Stimulated activated CD8-positive, alpha-beta memory T cell treated with anti-CD3 and anti-CD28 coated beads, Interleukin-15, amount 100 ng/mL, for 24 hours (primary cell): ENCODE measurements around the gene IL18R1.

ENCODE experiments used
- DNase-seq: peaks from one replicate; pipeline ENCODE4 v3.0.0-alpha.2; 2020; ENCODE audit warnings: low read depth

Gene IL18R1

DNA sequence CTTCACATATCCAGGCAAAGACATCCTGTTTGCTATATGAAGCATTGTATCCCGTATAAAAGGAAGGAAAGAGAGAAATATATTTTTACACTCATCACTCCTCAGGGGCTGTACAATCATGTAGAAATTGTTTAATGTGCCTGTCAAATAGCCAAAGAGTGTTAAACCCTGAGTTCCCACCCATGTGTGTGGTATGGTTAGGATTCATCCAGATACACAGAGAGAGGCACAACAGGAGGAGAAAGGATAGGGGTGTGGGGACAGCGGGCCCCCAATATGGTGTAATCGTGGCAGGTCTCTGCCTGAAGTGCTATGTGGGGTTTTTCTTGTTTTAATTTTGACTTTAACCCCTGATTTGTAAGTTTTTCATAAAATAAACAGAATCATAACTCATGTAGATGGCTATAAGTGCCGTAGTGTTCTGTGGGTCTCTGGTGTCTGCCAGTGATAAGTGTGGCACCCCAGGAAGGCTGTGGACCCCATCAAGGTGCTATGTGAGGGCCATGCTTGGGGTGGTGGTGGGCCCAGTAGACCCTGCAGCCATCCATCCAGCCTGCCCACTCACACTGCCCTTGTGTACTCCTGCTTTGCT lies 10.2 kb upstream of the IL18R1 start:
- DNase-seq, result no peak

DNA sequence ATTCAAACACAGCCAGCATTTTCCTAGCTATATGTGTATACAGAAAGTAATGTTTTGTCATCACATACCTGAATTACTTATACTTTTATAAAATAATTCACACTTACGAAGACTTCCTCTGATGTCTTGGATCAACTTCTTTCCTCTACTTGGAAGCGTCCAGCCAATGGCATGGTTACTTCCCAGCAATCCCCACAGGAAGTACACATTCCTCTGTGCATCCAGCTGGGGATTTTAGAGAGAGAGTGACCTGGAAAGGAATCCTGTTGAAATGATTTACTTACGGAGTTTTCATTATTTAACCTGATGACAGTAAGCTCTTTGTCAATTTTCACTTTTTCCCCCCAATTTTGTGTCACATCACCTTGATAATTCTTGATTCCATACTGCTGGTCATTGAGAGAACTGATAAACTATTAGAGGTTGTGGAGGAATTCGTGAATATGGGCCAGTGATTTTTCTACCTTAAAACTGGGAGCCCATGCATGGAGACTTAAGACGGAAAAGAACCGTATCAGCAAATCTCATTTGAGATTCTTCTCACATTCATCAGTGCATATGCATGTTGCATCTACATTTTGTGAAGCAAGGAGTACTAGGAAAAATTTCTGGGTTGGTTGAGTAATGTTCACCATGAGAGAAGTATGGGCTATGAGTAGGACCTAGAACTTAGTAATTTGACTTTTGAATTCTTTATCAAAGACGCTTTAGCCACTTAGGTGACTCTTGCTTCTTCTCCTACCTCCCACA lies 9.0 kb upstream of the IL18R1 start:
- DNase-seq, result no peak

DNA sequence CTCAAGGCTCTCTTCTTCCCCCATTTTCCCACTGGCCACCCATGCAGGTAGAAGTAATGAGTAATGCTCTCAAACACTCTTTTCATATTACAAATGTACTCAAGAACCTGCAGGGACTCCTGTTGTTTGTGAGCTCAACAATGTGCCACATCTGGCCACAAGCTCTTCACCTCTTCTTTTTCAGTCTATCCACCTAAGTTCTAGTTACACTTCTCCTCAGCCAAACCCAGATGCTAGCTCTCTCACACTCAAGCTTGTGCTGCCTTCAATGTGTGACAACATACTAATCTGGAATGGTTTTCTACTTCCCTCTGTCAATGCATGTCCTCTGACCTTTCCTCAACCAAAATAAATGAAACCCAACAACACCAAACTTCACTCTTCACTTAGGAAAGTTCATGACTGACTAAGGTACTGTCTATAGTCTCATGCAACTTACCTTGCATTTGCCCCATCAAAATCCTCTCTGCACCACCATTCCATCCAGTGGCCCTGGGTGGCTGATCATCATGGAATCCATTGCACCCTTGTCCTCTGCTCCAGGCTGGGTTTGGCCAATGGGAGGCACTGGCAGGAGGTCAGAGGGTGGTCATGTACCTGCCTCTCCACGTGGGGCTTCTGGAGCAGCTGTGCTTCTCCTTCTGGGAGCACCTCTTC lies 5.3 kb upstream of the IL18R1 start:
- no peak for DNase-seq

DNA sequence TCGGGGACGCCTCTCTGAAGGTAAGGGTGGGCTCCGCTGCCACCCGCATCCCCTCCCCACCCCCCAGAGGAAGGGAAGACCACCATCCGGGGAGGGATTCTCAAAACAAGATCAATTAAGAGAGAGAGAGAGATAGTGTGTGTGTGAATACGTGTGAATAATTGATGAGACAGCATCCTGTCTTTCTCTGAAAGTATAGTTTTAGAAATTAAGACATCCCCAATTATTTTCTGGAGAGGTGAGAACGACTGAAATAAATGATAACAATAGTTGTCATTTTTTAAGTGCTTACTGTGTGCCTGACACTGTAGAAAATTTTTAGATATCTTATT lies 751 bp downstream of the IL18R1 start:
- no peak for DNase-seq

DNA sequence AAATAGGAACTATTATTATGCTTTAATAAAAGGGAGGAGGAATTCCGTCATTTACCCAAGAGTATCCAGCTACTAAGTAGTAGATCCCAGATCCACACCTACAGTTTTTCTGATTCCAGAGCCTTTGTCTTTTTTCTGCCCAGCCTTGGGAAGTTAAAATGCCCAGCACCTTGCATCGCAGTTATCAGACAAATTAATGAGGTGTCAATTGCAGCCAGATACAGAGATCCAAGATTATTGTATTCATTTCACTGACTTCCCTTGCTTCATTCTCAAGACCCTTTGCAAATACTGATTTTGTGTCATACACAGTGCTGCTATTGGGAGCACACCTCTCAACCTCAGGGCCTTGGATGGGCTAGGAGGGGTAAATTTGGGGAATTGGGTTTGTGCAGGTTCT lies 1.1 kb downstream of the IL18R1 start:
- no peak for DNase-seq

DNA sequence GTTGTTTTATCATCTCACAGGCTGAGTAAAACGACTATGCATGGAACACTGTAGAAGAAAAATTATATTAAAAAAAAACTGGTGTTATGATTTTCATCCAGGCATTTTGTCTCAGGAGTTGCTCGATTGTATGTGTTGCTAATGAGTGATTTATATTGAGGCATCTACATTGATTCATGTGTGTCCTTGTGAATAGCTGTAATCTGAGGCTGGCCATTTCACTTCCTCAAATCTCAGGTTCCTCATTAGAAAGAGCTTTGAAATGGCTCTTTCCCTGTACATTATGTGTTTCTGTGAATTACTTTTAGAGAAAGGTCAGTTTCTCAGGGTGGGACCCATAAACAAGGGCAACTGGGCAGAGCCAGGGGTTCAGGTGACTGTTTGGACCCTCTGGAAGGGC lies 2.3 kb downstream of the IL18R1 start:
- DNase-seq, result no peak

DNA sequence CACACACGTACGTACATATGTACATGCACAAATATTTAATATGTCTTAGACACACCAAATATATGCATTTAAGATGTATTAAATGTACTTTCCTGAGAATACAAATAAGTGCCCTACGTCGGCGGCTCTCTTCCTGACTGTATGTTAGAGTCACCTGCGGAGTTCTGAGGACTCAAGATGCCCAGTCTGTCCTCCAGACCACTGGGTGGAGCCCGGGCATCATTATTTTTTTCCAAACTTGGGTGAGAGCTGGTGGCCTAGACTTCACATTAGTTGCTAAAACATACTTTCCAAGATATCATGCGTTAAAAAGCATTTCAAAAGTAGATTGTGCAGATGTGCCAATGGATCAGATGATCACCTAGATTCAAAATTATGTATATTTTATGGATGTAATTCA lies 2.9 kb downstream of the IL18R1 start:
- no peak for DNase-seq

DNA sequence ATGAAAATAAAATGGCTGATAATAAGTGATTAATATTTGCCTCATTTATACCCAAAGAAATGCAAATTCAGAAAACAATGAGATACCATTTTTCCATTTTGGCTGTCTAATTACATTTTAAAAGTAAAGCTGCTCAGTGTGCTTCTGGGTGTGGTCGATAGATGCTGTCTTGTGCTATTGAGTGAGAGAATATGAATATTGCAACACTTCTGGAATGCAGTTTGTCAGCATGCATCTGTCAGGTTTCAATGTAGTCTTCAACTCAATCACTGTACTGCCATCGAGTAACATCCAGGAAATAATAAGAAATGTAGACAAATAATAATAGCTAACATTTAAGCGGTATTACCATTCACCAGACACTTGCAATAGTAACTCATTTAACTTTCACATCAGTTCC lies 3.9 kb downstream of the IL18R1 start:
- no peak for DNase-seq

DNA sequence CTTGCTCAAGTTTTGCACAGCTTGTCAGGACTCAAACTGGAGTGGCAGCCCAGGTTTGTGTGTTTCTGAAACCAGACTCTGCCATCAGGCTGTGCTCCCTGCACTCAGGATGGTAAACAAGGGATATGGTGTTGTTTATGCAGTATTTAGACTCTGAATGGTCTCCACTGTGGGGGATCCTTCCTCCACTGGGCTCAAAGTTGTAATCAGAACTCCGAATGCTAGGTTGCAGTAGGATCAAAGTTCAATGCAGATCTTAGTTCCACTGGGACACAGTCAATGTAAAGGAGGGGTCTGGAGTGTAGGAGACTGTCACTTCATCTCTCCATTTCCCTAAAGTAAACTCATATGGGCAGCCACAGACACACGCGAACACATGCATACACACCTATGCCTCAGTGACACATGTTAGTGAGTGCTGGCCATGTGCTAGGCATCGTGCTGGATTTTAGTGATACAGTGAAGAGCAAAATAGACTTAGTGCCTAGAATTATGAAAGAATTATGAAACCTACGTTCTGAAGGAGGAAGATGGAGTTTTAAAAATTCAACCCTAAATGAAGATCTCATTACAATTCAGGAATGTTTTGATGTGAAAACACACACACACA lies 6.1 kb downstream of the IL18R1 start:
- no peak for DNase-seq

DNA sequence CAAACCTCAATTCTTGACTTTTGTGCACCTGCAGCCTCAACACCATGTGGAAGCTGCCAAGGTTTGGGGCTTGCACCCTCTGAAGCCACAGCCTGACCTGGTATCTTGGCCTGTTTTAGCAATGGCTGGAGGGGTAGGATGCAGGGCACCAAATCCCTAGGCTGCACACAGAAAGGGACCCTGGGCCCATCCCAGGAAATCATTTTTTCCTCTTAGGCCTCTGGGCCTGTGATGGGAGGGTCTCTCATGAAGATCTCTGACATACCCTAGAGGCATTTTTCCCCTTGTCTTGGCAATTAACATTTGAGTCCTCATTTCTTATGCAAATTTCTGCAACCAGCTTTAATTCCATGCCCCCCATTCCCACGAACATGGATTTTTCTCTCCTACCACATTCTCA lies 10.2 kb downstream of the IL18R1 start:
- no peak for DNase-seq

DNA sequence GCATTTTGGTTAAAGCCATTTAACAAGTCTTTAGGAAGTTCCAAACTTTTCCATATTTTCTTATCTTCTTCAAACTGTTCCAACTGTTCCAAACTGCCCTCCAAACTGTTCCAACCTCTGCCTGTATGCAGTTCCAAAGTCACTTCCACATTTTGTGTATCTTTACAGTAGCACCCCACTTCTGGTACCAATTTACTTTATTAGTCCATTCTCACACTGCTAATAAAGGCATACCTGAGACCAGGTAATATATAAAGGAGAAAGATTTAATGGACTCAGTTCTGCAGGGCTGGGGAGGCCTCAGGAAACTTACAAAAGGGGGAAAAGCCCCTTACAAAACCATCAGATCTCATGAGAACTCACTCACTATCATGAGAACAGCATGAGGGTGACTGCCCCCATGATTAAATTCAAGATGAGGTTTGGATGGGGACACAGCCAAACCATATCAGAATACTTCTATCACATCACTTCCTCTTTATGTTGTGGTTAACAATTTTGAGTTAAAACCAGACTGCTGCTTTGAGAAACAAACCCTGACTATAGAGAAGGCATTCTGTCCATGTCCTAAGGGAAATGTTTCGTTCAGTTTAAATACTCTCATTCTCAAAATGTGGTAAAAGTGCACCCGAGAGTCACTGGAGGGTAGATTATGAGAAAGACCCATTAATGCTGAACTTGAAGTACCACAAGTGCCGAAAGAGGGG lies 11.0 kb downstream of the IL18R1 start:
- DNase-seq, result no peak

DNA sequence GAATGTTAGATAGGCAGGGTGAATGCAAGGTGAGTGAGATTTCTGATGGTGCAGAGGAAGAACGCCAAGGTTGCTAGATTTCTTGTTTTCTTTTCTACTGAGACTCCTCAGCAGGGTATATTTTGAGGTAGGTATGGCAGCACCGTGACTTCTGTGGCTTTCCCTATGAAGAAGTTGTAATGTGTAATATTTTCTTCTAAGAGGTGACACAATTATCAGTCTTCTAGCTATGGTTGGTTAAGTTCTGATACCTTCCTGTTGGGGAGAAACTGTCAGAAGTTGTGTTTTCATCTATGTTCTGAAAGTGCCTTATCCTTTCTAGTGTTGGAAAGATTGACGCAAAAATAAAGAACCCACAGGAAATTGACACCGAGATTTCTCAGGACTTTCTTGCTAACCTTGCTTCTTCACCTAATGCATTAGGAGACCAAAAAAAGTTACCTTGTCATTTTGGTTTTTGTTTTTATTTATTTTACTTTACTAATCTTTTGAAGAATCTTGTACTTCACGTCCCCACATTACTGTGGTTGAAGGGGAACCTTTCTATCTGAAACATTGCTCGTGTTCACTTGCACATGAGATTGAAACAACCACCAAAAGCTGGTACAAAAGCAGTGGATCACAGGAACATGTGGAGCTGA lies 11.9 kb downstream of the IL18R1 start:
- no peak for DNase-seq

DNA sequence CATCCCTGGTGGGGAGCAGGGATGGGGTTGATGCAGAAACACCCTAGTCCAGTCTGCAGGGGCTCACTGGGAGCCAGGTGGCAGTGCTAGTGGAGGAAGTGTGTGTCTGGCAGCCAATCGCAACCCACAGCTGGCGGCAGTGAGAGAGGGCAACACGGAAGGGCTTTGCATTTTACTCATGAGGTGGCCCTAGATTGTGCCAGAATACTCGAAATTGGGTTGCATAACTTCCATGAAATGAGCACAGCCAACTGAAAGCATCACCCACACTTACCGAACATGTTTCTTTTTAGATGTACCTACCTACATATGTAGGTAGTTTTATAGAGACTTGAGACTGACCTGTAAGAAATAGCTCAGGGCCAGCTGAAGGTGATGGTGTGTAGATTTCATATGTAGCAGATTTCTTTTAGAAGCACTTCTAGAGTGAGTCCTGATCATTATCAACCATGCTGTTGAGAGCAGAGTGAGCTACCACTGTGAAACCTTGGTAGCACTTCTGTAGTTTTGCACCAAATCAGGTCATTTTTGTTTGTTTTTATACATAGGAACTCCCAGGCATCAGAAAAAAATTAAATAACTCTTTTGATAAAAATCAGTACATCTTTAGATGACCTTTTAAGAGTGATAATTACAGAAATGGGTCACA lies 13.0 kb downstream of the IL18R1 start:
- DNase-seq, result no peak

DNA sequence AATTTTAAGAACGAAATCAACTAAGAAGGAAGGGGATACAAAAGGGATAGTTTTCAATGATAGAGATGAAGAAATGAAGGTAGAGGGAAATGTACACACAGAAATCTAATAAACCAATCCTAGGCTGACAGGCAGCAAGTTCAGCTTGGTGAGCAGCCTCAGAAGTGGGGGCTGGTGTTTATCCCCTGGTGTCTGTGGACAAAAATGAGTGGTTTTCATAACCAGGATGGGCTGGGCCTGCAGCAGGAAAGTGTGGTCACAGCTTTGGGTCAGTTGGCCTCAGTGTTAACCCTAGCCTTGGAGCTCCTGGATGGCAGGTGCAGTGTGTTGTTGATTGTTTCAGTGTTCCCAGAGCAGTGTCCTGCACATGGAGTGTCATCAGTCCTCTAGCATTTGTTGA lies 14.3 kb downstream of the IL18R1 start:
- no peak for DNase-seq

DNA sequence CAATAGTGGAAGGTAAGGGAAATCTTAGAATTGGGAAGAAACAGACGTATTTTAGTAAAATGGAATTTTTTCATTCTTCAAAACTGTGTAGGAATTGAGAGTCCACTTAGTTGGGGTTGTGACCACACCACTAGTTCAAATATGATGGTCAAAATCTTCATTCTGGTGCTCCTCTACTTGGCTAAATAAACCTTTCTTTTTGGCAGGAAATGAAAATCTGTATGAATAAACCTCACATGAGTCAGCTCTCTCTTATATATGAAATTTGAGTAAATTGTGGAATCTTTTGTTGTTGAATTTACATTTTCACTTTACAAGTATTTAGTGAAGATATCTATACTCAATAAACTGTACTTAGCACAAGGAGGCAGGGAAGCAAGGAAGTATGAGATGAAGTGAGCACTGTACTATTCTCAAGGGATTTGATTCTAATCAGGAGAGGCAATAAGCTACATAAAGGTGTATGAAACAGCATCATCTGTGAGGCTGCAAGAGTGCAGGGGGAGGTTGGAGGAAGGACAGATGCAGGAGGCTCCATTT lies 20.5 kb downstream of the IL18R1 start:
- DNase-seq, result no peak

DNA sequence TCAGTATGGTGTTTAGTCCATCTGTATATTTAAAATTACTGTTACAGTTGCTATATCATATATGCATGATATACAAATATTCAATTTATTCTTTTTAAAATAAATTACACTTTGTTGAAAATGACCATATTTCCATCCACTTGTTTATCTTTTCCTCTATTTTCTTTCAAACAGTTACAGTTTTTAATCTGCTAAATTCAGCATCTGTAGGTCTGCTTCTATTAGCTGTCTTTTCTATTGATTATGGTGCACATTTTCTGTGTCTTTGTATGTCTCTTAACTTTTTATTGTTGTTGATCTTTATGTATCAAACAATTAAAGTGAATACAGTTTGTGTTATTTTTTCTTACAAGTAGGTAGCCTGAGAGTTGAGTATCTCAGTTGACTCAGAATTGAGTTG lies 28.1 kb downstream of the IL18R1 start:
- no peak for DNase-seq

DNA sequence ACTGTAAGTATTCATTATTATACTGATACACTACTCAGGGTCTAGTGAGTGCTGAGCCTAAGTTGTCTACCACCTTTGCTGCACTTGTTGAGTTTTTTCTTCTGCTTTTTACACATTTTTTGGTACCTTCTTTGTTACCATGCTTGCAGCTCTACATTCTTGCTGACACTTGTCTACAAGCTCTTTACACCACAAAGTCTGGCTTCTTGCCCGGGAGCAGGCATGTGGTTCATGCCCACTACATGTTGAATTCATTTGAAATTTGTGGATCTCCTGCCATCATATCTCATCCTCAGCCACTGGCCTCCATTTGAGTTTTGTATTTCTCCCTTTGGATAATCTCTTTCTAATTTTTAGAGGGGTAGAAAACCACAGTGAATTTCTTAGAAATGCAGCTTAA lies 29.9 kb downstream of the IL18R1 start:
- no peak for DNase-seq

DNA sequence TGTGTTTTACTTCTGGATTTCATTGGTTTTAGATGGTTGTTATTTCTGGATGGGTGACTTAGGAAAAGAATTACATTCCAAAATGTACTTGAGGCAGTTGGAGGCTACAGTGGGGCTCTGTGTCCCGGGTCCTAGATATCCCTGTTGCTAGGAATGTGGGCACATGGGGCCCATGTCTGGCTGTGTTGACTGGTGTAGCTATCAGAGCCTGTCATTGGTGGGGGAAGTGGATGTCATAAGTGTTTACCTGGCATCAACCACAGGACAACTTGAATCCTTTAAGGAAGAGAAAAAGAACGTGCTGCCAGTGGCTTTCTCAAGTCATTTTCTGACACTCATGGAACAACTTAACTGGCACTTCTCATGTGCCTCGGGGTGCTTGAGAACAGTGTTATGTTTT lies 30.4 kb downstream of the IL18R1 start:
- no peak for DNase-seq

DNA sequence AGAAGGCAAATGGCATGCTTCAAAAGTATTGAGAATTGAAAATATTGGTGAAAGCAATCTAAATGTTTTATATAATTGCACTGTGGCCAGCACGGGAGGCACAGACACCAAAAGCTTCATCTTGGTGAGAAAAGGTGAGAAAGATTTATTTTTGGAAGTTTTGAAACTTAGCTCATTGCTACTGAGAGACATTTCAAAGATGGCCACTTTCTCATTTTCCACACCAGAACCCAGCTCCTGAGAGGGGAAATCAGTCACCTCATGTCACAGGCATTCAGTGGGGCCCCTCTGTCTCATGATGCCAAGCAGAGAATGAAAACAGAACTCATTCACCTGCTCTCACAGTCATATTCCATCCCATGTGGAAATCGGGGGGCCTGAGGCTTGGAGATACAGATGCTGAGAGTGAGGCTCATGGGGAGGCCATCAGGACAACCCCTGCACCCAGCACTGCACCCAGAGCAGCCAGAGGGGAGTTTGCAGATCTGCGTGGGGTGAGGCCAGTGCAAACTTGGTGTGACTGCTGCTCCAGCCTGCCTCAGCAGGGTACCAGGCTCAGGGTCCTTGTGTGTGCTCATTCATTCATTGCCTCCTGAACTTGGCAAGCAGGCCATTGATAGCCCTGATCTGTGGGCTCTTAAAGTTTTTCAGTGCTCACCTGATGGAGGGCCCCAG lies 31.4 kb downstream of the IL18R1 start:
- no peak for DNase-seq

DNA sequence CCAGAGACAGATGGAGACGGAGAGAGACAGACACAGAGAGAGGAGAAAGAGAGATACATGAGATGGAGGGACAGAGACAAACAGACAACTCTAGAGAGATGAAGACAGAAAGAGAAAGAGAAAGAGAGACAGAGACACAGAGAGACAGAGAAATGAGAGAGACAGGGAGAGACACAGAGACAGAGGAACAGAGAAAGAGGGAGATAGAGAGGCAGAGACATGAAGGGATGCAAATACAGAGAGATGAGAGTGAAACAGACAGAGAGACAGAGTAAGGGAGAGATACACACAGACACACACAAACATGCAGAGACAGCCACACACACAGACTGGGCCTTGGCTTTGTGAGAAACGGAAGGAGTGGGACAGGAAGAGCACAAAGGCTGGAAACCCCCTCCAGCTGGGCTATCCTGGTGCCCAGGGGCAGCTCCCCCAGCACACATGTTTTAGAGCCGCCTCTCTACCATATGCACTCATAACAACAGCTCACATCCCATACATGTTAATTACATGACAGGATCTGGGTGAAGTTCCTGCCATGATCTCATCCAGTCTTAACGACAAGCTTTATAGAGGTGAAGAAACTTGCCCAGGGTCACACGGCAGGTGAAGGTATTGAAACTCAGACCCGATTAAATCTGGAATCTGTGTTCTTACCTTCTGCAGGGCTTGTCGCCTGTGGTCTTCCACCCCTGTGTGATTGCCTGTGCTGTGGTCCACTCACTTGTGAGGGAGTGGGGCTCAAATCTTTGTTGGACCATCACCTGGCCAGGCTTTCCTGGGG lies 32.4 kb downstream of the IL18R1 start:
- no peak for DNase-seq
